Choroid plexus epithelial cell (primary cell): Measurements from ENCODE around the gene DNAJB12.
"Not testable (repeated sequence)": the region's sequence is repeated elsewhere in the genome, so short reads cannot be mapped to it uniquely, and the experiment has no call there.

Experiments
- DNase-seq: peaks from one replicate; pipeline ENCODE4 v3.0.0-alpha.2; 2010; ENCODE audit warnings: low read depth
- H3K4me3 ChIP-seq: 2 replicates; pipeline ENCODE4 v1.5.1; 2011; ENCODE audit warnings: low read depth, mild to moderate bottlenecking, control low read depth, low read length, moderate library complexity
- TF ChIP-seq, protein P1 (sequence below): conservative IDR thresholded peaks from 2 replicates; pipeline ENCODE4 v1.5.1; 2011; ENCODE audit warnings: low read depth, mild to moderate bottlenecking, control low read depth, inconsistent platforms, low read length, moderate library complexity

The DNAJB12 gene

DNA sequence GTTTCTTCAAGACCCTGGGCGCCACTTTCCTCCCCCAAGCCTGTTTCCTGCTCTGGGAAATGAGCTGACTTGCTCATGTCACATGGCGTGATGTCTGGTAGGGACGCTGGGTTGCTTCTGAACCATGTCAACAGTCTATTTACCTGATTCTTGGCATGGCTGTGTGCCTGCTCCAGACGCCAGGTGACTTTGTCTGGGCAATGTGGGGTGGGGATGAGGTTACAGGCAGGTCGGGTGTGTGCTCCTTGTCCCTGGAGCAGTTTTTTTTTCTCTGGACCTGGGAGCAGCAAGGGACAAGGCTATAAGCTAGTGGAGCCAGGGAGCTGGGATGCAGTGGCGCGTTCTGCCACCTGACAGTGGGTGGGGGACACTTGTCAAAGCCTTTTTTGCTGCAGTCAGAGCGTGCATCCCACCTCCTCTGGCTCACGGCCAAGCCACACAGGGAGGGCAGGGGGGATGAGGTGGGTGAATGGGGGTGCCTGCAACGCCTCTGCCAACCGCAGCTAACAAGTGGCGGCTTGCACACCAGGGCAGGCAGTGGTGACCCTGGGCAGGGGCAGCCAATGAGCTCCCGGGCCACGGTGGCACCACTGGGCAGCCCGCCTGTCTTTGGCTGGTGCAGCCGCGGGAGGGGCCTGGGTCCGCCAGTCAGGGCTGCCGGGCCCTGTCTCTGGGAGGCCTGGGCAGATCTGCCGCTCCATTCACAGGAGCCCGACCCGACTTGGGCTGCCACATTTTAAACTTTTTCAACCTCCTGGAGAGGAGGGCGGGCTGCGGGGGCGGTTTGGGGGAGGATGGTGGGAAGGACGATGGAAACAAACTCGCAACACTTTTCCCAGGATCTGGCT is 22.9 kb downstream of the DNAJB12 start:
- no peak overlapping the region for H3K4me3 ChIP-seq
- peak; percentile 90 for DNase-seq
- TF ChIP-seq, protein P1, sequence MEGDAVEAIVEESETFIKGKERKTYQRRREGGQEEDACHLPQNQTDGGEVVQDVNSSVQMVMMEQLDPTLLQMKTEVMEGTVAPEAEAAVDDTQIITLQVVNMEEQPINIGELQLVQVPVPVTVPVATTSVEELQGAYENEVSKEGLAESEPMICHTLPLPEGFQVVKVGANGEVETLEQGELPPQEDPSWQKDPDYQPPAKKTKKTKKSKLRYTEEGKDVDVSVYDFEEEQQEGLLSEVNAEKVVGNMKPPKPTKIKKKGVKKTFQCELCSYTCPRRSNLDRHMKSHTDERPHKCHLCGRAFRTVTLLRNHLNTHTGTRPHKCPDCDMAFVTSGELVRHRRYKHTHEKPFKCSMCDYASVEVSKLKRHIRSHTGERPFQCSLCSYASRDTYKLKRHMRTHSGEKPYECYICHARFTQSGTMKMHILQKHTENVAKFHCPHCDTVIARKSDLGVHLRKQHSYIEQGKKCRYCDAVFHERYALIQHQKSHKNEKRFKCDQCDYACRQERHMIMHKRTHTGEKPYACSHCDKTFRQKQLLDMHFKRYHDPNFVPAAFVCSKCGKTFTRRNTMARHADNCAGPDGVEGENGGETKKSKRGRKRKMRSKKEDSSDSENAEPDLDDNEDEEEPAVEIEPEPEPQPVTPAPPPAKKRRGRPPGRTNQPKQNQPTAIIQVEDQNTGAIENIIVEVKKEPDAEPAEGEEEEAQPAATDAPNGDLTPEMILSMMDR = peak; percentile 10

DNA sequence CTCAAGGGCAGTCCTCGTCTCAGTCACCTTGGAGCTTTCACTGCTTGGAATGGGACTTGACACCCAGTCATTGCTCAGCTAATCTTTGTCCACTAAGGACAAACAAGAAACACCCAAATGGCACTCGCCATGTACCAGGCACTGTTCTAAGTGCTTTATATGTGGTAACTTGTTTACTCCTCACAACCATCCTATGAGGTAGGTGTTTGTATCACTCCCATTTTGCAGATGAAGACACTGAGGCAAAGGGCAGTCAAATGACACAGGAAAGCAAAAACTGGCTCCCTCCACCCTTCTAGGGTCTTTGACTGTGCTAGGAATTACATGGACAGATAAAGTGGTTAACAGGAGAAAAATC is 24.7 kb downstream of the DNAJB12 start:
- TF ChIP-seq, protein P1 = no peak
- DNase-seq = no peak

DNA sequence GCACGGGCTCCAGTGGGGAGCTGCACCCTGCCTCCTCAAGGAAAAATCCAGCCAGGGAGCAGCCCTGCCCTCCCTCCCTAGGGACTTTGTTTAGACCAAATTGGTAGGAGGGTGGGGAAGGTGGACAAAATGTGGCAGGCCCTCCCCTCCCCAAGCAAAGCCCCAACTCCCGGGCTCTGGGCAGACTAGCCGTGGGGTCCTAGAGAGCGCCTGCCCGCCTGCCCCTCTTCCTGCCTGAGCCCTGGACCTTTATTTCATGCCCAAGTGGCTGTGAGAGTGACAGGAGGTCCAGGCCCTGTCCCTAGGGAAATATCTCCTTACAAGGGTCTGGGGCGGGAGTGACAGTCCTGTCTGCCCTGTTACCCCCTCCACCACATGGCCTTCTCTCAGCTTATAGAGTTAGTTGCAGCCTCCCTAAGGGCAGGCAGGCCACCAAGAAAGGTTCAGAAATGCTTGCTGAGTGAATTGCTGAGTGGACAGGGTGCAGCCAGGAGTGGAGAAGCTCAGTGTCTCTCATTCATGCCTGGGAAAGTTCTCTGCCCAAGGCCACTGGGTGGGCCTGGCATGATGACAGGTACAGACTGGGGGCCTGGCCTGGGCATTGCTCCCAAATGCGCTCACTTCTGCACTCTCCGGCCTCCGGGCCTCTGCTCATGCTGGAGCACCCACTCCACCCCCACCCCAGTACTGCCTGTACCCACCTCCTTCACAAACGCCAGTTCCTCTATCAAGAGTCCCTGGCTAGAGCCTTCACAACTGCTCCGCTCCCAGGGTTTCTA is 25.2 kb downstream of the DNAJB12 start:
- no peak for DNase-seq
- H3K4me3 ChIP-seq = no peak overlapping the region
- TF ChIP-seq, protein P1 = no peak

More for the DNA sequence above, 24.7 kb downstream of the DNAJB12 start:
- no peak overlapping the region for H3K4me3 ChIP-seq

DNA sequence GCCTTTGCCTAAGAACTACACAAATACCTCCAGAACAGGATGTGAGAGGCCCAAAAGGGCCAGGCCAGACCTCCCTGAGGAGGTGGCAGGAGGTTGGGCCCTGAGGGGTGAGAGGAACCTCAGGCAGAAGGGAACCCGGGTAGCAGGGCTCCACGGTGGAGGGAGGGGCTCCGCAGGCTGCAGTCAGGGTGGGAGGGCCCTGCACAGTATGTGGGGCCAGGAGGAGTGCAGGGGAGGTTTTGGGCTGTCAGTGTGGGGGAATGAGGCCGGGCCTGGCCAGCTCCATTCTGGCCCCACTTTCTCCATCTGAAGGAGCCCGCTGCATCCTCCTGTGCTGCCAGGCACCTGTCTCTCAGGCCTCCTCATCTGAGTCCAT is 25.9 kb downstream of the DNAJB12 start:
- DNase-seq = no peak
- TF ChIP-seq, protein P1 = no peak
- no peak overlapping the region for H3K4me3 ChIP-seq

DNA sequence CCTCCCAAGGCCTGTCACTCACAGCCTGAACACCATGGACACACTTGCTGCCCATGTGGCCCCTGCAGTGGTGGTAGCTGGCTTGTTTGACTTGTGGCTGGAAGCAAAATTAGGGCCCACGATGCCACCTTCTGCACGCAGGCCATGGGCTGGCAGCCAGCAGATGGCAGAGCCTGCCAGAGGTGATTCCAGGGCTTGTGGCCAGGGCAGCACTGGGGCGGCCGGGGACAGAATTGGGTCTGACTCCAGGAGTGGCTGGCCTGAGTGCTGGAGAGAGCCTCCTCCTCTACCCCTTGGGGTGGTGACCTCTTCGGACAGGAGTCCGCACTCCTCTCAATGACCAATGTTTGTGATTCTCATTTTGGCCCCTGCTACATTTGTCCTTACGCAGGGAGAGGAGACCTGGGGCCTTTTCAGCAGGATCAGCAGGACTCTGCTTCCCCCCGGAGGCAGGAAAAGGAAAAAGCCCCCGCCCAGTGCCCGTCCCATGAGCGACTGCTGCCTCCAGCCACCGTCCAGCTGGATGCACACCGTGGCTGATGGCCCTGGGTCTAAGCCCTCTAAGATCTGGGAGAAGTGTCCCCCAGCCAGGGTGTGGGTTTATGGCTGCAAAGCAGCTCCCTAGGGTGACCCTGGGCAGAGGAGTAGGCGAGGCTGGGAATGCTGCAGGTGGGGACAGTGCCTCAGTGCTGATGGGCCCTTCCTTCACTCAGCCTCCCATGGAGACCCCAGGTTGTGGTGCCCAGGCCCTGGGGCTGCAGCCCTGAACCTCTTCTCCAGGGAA is 26.5 kb downstream of the DNAJB12 start:
- DNase-seq = peak; percentile 81
- H3K4me3 ChIP-seq = no peak overlapping the region
- TF ChIP-seq, protein P1 = peak; percentile 76

DNA sequence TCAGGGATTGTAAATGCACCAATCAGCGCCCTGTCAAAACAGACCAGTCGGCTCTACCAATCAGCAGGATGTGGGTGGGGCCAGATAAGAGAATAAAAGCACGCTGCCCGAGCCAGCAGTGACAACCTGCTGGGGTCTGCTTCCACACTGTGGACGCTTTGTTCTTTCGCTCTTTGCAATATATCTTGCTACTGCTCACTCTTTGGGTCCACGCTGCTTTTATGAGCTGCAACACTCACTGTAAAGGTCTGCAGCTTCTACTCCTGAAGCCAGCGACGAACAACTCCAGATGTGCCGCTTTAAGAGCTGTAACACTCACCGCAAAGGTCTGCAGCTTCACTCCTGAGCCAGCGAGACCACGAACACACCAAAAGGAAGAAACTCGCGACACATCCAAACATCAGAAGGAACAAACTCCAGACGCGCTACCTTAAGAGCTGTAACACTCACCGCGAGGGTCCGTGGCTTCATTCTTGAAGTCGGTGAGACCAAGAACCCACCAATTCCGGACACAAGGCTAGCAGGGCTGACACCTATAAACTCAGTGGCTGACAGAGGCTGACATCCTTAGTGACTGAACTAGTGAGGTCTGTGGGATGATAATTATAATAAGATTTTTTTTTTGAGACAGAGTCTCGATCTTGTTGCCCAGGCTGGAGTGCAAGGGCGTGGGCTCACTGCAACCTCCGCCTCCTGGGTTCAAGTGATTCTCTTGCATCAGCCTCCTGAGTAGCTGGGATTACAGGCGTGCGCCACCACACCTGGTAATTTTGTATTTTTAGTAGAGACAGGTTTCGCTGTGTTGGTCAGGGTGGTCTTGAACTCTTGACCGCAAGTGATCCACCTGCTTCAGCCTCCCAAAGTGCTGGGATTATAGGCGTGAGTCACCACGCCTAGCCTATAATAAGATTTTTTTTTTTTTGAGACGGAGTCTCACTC is 27.8 kb downstream of the DNAJB12 start:
- not testable (repeated sequence) for DNase-seq, H3K4me3 ChIP-seq

DNA sequence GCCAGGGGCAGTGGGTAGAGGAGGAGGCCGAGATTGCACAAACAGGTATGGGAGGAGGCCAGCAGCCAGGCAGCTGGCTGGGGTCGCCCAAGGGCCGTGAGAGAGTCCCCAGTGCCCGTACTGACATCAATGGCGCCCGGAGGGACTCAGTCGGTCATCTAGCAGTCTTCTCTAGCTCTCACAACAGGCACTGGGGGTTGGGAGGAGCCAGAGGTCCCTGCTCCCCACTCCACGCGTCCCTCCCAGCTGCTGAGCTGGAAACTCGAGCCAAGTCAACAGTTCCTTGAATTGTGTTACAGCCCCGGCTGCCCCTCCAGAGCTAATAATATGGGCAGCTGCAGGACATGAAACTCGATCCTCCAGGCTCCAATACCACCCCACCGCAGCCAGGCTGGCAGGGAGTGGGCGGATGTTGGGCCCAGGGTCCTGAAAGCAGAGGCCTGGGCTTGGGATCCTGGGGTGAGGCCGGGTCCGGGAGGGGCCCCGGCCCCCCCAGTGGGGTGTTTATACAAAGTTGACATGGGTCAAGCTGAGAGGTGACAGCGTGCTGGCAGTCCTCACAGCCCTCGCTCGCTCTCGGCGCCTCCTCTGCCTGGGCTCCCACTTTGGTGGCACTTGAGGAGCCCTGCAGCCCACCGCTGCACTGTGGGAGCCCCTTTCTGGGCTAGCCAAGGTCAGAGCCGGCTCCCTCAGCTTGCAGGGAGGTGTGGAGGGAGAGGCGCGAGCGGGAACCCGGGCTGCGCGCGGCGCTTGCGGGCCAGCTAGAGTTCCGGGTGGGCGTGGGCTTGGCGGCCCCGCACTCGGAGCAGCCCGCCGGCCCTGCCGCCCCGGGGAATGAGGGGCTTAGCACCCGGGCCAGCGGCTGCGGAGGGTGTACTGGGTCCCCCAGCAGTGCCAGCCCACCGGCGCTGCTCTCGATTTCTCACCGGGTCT is 29.2 kb downstream of the DNAJB12 start:
- not testable (repeated sequence) for H3K4me3 ChIP-seq
- peak; percentile 88 for DNase-seq
